Stimulated activated naive CD4-positive, alpha-beta T cell (primary cell): ENCODE measurements around the gene PRKAR1A.

ENCODE experiments used
- DNase-seq, 6 experiments: peaks; one replicate each; lab custom pipeline; 2025; lab: John Stamatoyannopoulos, UW

PRKAR1A gene

DNA sequence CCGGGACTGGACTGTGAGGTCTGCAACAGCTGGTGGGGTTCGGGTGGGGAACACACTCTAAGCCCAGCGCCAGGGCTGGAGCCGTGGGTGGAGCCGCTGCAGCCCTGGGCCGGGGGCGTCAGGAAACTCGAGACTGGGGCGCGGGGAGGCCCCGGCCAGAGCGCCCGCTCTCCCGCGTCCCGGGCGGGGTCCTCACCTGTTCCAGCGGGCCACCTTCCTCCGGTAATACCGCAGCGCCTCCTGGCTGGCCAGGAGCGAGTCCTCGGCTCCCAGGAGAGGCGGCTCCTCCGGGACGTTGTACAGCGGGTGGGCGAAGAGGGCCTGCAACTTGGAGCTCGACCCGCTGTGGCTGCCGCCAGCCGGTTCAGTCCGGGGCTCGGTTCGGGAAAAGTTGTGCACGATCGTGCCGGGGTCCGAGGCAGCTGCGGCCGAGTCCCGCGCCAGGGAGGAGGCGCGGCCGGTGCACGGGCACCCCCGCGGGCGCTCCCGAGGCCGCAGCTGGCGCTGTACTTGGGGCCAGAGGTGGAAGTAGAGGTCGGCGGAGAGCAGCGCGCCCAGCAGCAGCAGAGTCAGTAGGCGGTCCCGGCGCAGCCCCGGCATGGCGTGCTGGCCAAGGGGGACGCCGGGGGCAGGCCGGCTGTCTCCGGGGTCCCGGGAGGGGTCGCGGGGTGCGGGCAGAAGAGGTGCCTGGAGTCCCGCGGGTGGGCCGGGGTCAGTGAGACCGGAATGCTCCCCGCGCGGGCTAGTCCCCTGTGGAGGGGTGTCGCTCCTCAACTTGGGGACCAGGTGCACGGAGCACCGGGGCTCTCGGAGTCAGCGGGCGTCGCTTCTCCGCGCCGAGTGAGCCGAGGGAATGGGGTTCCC is 88.1 kb downstream of the PRKAR1A start:
- no peak for DNase-seq
